HCT116 (cell line): Measurements from ENCODE around the gene RBM27. TPM values are rescaled to one million over a fixed set of nuclear protein-coding genes. Genes with fewer than 3 reads are reported as not detected.

Experiments
- ATAC-seq: fragments of 200-7000 bp; cut with Tn5 transposase; 2 replicates; pipeline ENCODE4 v1.9.1; 2020; ENCODE audit warnings: mild to moderate bottlenecking, moderate library complexity
- BruUV-seq: library from RNA; stranded (reverse); fragments of 400-500 nt; replicated peaks from 2 replicates; lab custom pipeline; 2021; lab: Mats Ljungman, UMichigan
- CTCF ChIA-PET: fragments of 300-600 bp; sonication (Branson Sonifier 250); formaldehyde crosslinking; loops from one replicate; lab custom pipeline; 2021; ENCODE audit warnings: antibody characterized with exemption; lab: Charles Lee
- POLR2A ChIA-PET: fragments of 300-600, 350-600 bp; sonication (Branson Sonifier 250); formaldehyde crosslinking; loops from one replicate; lab custom pipeline; 2021; ENCODE audit warnings: antibody characterized with exemption; lab: Charles Lee
- RAD21 ChIA-PET, 2 experiments: fragments of 300-600 bp; sonication (Branson Sonifier 250); formaldehyde crosslinking; loops; one replicate each; lab custom pipeline; 2023; ENCODE audit warnings: low total read pairs in 2 of 2; ENCODE audit not compliant: uncharacterized antibody in 2 of 2, unreplicated experiment in 2 of 2, low non-redundant PET in 1 of 2; lab: Charles Lee
- DNase-seq: peaks from one replicate; pipeline ENCODE4 v3.0.0-alpha.2; 2010; ENCODE audit warnings: low read depth, low spot score
- H2AFZ ChIP-seq: fragments of 200-600 bp; shearing (Covaris generic), sonication (generic); 2 replicates; pipeline ENCODE4 v1.6.1; 2017; ENCODE audit warnings: low read depth, mixed run types, mixed read lengths, antibody characterized with exemption, low read length; ENCODE audit not compliant: poor library complexity, severe bottlenecking
- H3K27ac ChIP-seq: 2 replicates; pipeline ENCODE4 v1.5.1; 2012; ENCODE audit warnings: low read depth, low read length
- H3K27me3 ChIP-seq: fragments of 200-600 bp; sonication (generic); 2 replicates; pipeline ENCODE4 v1.6.1; 2016; ENCODE audit warnings: mixed run types, low read length, mixed read lengths; ENCODE audit not compliant: insufficient read depth
- H3K36me3 ChIP-seq, 2 experiments: fragments of 200-500 bp in 1 of 2; fragments of 200-600 bp in 1 of 2; sonication (Bioruptor generic) in 1 of 2; sonication (generic) in 1 of 2; 2 replicates each; pipeline versions ENCODE4 v1.5.1 to v1.6.1; 2014 to 2016; ENCODE audit warnings: low read length in 2 of 2, inconsistent platforms in 1 of 2, mixed read lengths in 1 of 2, mixed run types in 1 of 2; ENCODE audit not compliant: insufficient read depth in 2 of 2, control insufficient read depth in 1 of 2
- H3K4me1 ChIP-seq, 2 experiments: fragments of 200-600 bp in 1 of 2; sonication (generic) in 1 of 2; 2 replicates each; pipeline versions ENCODE4 v1.5.1 to v1.6.1; 2012 to 2017; ENCODE audit warnings: low read length in 2 of 2, inconsistent platforms in 1 of 2, mild to moderate bottlenecking in 1 of 2, mixed read lengths in 1 of 2, mixed run types in 1 of 2, moderate library complexity in 1 of 2; ENCODE audit not compliant: insufficient read depth in 2 of 2, control insufficient read depth in 1 of 2
- H3K4me2 ChIP-seq: fragments of 200-600 bp; sonication (generic); 2 replicates; pipeline ENCODE4 v1.6.1; 2017; ENCODE audit warnings: mixed run types, low read length, mixed read lengths
- H3K4me3 ChIP-seq, 2 experiments: fragments of 200-600 bp in 1 of 2; sonication (generic) in 1 of 2; replicated peaks in 1 of 2; 2 replicates each; pipeline ENCODE4 v1.5.1; 2011 to 2016; ENCODE audit warnings: low read length in 2 of 2, control low read depth in 1 of 2, low read depth in 1 of 2, mild to moderate bottlenecking in 1 of 2, mixed read lengths in 1 of 2, mixed run types in 1 of 2
- H3K79me2 ChIP-seq: fragments of 200-600 bp; sonication (generic); 2 replicates; pipeline ENCODE4 v1.6.1; 2017; ENCODE audit warnings: mild to moderate bottlenecking, mixed run types, low read length, moderate library complexity, mixed read lengths; ENCODE audit not compliant: insufficient read depth
- H3K9ac ChIP-seq: fragments of 200-600 bp; sonication (generic); 2 replicates; pipeline ENCODE4 v1.6.1; 2016; ENCODE audit warnings: low read length, mixed read lengths
- H3K9me2 ChIP-seq: fragments of 200-600 bp; sonication (generic), shearing (Covaris generic); 2 replicates; pipeline ENCODE4 v1.6.1; 2017; ENCODE audit warnings: mixed run types, mild to moderate bottlenecking, moderate library complexity; ENCODE audit not compliant: insufficient read depth
- H3K9me3 ChIP-seq, 2 experiments: fragments of 200-500 bp in 1 of 2; fragments of 200-600 bp in 1 of 2; sonication (Bioruptor generic) in 1 of 2; sonication (generic) in 1 of 2; 2 replicates each; pipeline ENCODE4 v1.6.1; 2014 to 2017; ENCODE audit warnings: low read length in 2 of 2, mixed read lengths in 2 of 2, inconsistent platforms in 1 of 2, low read depth in 1 of 2, mild to moderate bottlenecking in 1 of 2, mixed run types in 1 of 2, moderate library complexity in 1 of 2; ENCODE audit not compliant: control insufficient read depth in 1 of 2, insufficient read depth in 1 of 2
- H4K20me1 ChIP-seq: fragments of 200-600 bp; sonication (generic), shearing (Covaris generic); 2 replicates; pipeline ENCODE4 v1.6.1; 2017; ENCODE audit warnings: mixed run types, mild to moderate bottlenecking, moderate library complexity; ENCODE audit not compliant: insufficient read depth
- ELF1 ChIP-seq: IDR thresholded peaks from 2 replicates; pipeline ENCODE4 v1.6.1; 2012; ENCODE audit warnings: low read depth, borderline replicate concordance
- EZH2 ChIP-seq: fragments of 200-600 bp; sonication (generic); IDR thresholded peaks from 2 replicates; pipeline ENCODE4 v1.6.1; 2017; ENCODE audit warnings: antibody characterized with exemption, mixed run types
- FOSL1 ChIP-seq: IDR thresholded peaks from 2 replicates; pipeline ENCODE4 v1.6.1; 2012; ENCODE audit warnings: low read depth
- POLR2A ChIP-seq: IDR thresholded peaks from 2 replicates; pipeline ENCODE4 v1.7.0; 2011; ENCODE audit warnings: borderline replicate concordance; ENCODE audit not compliant: insufficient read depth, insufficient read length; ENCODE audit errors: extremely low read depth
- POLR2AphosphoS5 ChIP-seq: IDR thresholded peaks from 2 replicates; pipeline ENCODE4 v1.6.1; 2011; ENCODE audit warnings: mild to moderate bottlenecking, low read depth, low read length, moderate library complexity
- RAD21 ChIP-seq: IDR thresholded peaks from 2 replicates; pipeline ENCODE4 v1.6.1; 2012; ENCODE audit warnings: low read depth, mild to moderate bottlenecking
- YY1 ChIP-seq: IDR thresholded peaks from 2 replicates; pipeline ENCODE4 v1.6.1; 2011; ENCODE audit warnings: low read length, low read depth, moderate library complexity, mild to moderate bottlenecking; ENCODE audit not compliant: insufficient replicate concordance; ENCODE audit errors: extremely low read depth
- ZFX ChIP-seq: fragments of 450-650 bp; IDR thresholded peaks from 2 replicates; pipeline ENCODE4 v1.6.1; 2017
- intact Hi-C: fragments of 100-400 bp; cut with micrococcal nuclease; formaldehyde crosslinking; loops from 2 replicates; pipeline ENCODE4 v1.10.0; 2022
- total RNA-seq: library from RNA; stranded (reverse); gene quantifications from one replicate; pipeline ENCODE4 v1.2.1, GENCODE V29; 2021; ENCODE audit not compliant: unreplicated experiment
- TF ChIP-seq, protein P1 (sequence below): IDR thresholded peaks from 2 replicates; pipeline ENCODE4 v1.6.1; 2012

RBM27 gene
- total RNA-seq, 1 experiment from 2014 or later: 15.2 TPM

DNA sequence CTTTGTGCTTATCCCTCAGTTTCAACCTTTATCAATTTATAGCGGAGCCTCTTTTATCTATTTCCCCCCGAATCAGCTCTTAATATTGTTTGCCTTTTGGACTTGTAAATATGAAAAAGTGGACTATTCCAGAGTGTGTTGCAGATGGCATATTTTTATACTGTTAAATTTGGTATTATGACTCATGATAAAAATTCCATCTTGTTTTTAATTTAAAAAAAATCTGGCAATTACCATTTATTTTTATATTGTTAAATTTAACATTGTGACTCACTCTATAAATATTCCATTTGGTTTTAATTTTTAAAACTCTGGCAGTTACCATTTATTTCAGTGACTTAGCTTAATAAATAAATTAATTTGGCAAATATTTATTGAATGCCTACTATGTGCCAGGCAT, 37.5 kb downstream of the RBM27 start:
- CTCF ChIA-PET: no interaction called here

GRCh38 chr5:146243247-146243646, 39.8 kb downstream of the RBM27 start:
- Histone ChIP-seq H4K20me1 (no peaks in the 10 kb centered on the region; the same call in 1 of the 2 replicates), H3K4me2 (no peak overlapping the region), H3K9me3 (no peaks in the 10 kb centered on the region), H3K27me3 (no peaks in the 10 kb centered on the region), H3K4me1 (peaks cover 0 to 10% of the 10 kb centered on the region in 2 experiments; a peak in 1 of 4 replicates), H2AFZ (no peak overlapping the region), H3K9me2 (no peaks in the 10 kb centered on the region)
- CTCF ChIA-PET: no interaction called here
- ATAC-seq: no peak
- no peak for TF ChIP-seq ZFX
- TF ChIP-seq, all 23 proteins: peak for 0
- DNase-seq: no peak
- Histone ChIP-seq H3K36me3 (peaks cover 5 to 8% of the 10 kb centered on the region in 2 experiments), H3K27ac (no peak overlapping the region), H3K79me2 (peaks cover 43% of the 10 kb centered on the region), H3K9ac (no peak overlapping the region), H3K4me3 (no peak overlapping the region)
- ChIA-PET RAD21 (no interaction called here), POLR2A (no interaction called here)
- BruUV-seq: no TSS peak
- intact Hi-C loops: no loop called here

More for the DNA sequence above, 37.5 kb downstream of the RBM27 start:
- H4K20me1 ChIP-seq: no peaks in the 10 kb centered on the region; the same call in 1 of the 2 replicates
- ChIA-PET RAD21 (no interaction called here), POLR2A (no interaction called here)
- H3K79me2 ChIP-seq: peaks cover 27% of the 10 kb centered on the region
- H3K4me1 ChIP-seq: peaks cover 0 to 10% of the 10 kb centered on the region in 2 experiments; a peak in 1 of 4 replicates
- H3K27ac ChIP-seq: no peak overlapping the region
- TF ChIP-seq POLR2AphosphoS5 (no peak), EZH2 (no peak), ELF1 (no peak), ZFX (no peak), FOSL1 (no peak), YY1 (no peak), RAD21 (no peak), POLR2A (no peak)
- TF ChIP-seq, protein P1, sequence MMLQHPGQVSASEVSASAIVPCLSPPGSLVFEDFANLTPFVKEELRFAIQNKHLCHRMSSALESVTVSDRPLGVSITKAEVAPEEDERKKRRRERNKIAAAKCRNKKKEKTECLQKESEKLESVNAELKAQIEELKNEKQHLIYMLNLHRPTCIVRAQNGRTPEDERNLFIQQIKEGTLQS: no peak
- intact Hi-C loops: no loop called here
- no peaks in the 10 kb centered on the region for H3K27me3 ChIP-seq
- peaks cover 13 to 15% of the 10 kb centered on the region in 2 experiments for H3K36me3 ChIP-seq
- no peaks in the 10 kb centered on the region for H3K9me3 ChIP-seq
- H3K9me2 ChIP-seq: no peaks in the 10 kb centered on the region
- no peak for DNase-seq
- BruUV-seq: no TSS peak
- no peak overlapping the region for H2AFZ ChIP-seq
- no peak for ATAC-seq
- H3K9ac ChIP-seq: no peak overlapping the region
- no peak overlapping the region for H3K4me3 ChIP-seq
- H3K4me2 ChIP-seq: no peak overlapping the region
